Lower lobe of right lung (tissue), 2 donors: ENCODE results near the gene HIVEP2. TPM values are rescaled to one million over a fixed set of nuclear protein-coding genes. Genes with fewer than 3 reads are reported as not detected.
A peak's percentile ranks its signal among the peaks of the same experiment; 100 is the strongest.

Source experiments
- ATAC-seq, 2 donors: fragments of 200-7000 bp; cut with Tn5 transposase; one replicate each; pipeline ENCODE4 v1.9.1; 2020 to 2022; ENCODE audit warnings: mild to moderate bottlenecking in 2 of 2, moderate library complexity in 2 of 2
- DNase-seq: peaks from one replicate; pipeline ENCODE4 v3.0.0-alpha.2; 2020
- H3K27ac ChIP-seq: fragments of 200-600 bp; one replicate; pipeline ENCODE4 v1.8.0; 2022
- H3K27me3 ChIP-seq: fragments of 200-600 bp; one replicate; pipeline ENCODE4 v1.8.0; 2022; ENCODE audit warnings: low read depth
- H3K36me3 ChIP-seq: fragments of 200-600 bp; one replicate; pipeline ENCODE4 v1.8.0; 2022; ENCODE audit warnings: mild to moderate bottlenecking
- H3K4me1 ChIP-seq: fragments of 200-600 bp; one replicate; pipeline ENCODE4 v1.8.0; 2022
- H3K4me3 ChIP-seq: fragments of 200-600 bp; one replicate; pipeline ENCODE4 v1.8.0; 2022; ENCODE audit warnings: mild to moderate bottlenecking
- H3K9me3 ChIP-seq: fragments of 200-600 bp; one replicate; pipeline ENCODE4 v1.8.0; 2022
- CTCF ChIP-seq: fragments of 200-600 bp; IDR thresholded peaks from one replicate; pipeline ENCODE4 v1.8.0; 2022; ENCODE audit warnings: antibody characterized with exemption, mild to moderate bottlenecking
- intact Hi-C: fragments of 100-400 bp; cut with DNase I; formaldehyde crosslinking; loops from one replicate; pipeline ENCODE4 v1.11.0; 2022
- total RNA-seq: library from RNA; stranded (reverse); fragmentation: NEBNext Ultra II Directional; extraction: Animal tissue kit (Norgen Biotek cat#: 25700); gene quantifications from one replicate; pipeline ENCODE4 v1.2.1, GENCODE V29; 2021
- donor health status: DM: no; HTN: yes; CAD: no; lungs with severe emphysema.

HIVEP2 gene
- total RNA-seq, 1 donor from 2014 or later = 13.1 TPM

- no peaks in the 10 kb centered on the region for H3K27me3 ChIP-seq
- no peak for TF ChIP-seq CTCF
- no peaks in the 10 kb centered on the region for H3K36me3 ChIP-seq
- DNase-seq (no peak), ATAC-seq (no peak)
- no peak overlapping the region for H3K4me3 ChIP-seq
- H3K9me3 ChIP-seq = no peaks in the 10 kb centered on the region
- intact Hi-C loops = no loop called here
- H3K4me1 ChIP-seq = peaks cover 18% of the 10 kb centered on the region
- no peak overlapping the region for H3K27ac ChIP-seq
Observed at GRCh38 chr6:142934106-142934505, 10.9 kb downstream of the HIVEP2 start.

- ATAC-seq = no peak
- Histone ChIP-seq H3K4me3 (no peak overlapping the region), H3K27me3 (no peaks in the 10 kb centered on the region), H3K4me1 (peaks cover 21% of the 10 kb centered on the region), H3K9me3 (no peaks in the 10 kb centered on the region), H3K27ac (no peak overlapping the region), H3K36me3 (no peaks in the 10 kb centered on the region)
- TF ChIP-seq CTCF = no peak
- DNase-seq = no peak
- intact Hi-C loops = no loop called here
Observed at GRCh38 chr6:142933701-142934100, 11.3 kb downstream of the HIVEP2 start.

GRCh38 chr6:142932889-142933288, 12.1 kb downstream of the HIVEP2 start:
- Histone ChIP-seq H3K36me3 (no peaks in the 10 kb centered on the region), H3K27me3 (no peaks in the 10 kb centered on the region), H3K9me3 (no peaks in the 10 kb centered on the region), H3K27ac (no peak overlapping the region), H3K4me1 (peaks cover 29% of the 10 kb centered on the region), H3K4me3 (no peak overlapping the region)
- ATAC-seq (no peak), DNase-seq (no peak)
- no peak for TF ChIP-seq CTCF
- intact Hi-C loops = no loop called here

GRCh38 chr6:142929751-142930358, 15.1 kb downstream of the HIVEP2 start:
- Histone ChIP-seq H3K4me1 (peaks cover 43% of the 10 kb centered on the region), H3K36me3 (no peaks in the 10 kb centered on the region), H3K4me3 (no peak overlapping the region), H3K9me3 (no peaks in the 10 kb centered on the region), H3K27me3 (no peaks in the 10 kb centered on the region), H3K27ac (no peak overlapping the region)
- no peak for DNase-seq
- no peak for ATAC-seq
- intact Hi-C loops = no loop called here
- TF ChIP-seq CTCF = no peak

GRCh38 chr6:142927904-142928303, 17.1 kb downstream of the HIVEP2 start:
- DNase-seq (no peak), ATAC-seq (no peak)
- Histone ChIP-seq H3K4me3 (peak overlapping the region; percentile 68), H3K9me3 (no peaks in the 10 kb centered on the region), H3K4me1 (peaks cover 34% of the 10 kb centered on the region), H3K36me3 (no peaks in the 10 kb centered on the region), H3K27me3 (no peaks in the 10 kb centered on the region), H3K27ac (peak overlapping the region; percentile 91)
- intact Hi-C loops = no loop called here
- TF ChIP-seq CTCF = no peak

GRCh38 chr6:142927271-142927580, 17.8 kb downstream of the HIVEP2 start:
- Histone ChIP-seq H3K4me1 (peaks cover 29% of the 10 kb centered on the region), H3K36me3 (no peaks in the 10 kb centered on the region), H3K9me3 (no peaks in the 10 kb centered on the region), H3K27ac (peak overlapping the region; percentile 91), H3K4me3 (peak overlapping the region; percentile 68), H3K27me3 (no peaks in the 10 kb centered on the region)
- intact Hi-C loops = no loop called here
- TF ChIP-seq CTCF = no peak
- no peak for ATAC-seq
- no peak for DNase-seq
